HG03039 (cell line): Measurements from ENCODE around the gene BAIAP2L2.
"Not testable (repeated sequence)": the region's sequence is repeated elsewhere in the genome, so short reads cannot be mapped to it uniquely, and the experiment has no call there.

ENCODE experiments used
- ATAC-seq: cut with Tn5 transposase; IDR thresholded peaks from one replicate; pipeline ENCODE4 v1.9.1; 2021; ENCODE audit warnings: mild to moderate bottlenecking, moderate library complexity; ENCODE audit not compliant: unreplicated experiment

Gene BAIAP2L2

DNA sequence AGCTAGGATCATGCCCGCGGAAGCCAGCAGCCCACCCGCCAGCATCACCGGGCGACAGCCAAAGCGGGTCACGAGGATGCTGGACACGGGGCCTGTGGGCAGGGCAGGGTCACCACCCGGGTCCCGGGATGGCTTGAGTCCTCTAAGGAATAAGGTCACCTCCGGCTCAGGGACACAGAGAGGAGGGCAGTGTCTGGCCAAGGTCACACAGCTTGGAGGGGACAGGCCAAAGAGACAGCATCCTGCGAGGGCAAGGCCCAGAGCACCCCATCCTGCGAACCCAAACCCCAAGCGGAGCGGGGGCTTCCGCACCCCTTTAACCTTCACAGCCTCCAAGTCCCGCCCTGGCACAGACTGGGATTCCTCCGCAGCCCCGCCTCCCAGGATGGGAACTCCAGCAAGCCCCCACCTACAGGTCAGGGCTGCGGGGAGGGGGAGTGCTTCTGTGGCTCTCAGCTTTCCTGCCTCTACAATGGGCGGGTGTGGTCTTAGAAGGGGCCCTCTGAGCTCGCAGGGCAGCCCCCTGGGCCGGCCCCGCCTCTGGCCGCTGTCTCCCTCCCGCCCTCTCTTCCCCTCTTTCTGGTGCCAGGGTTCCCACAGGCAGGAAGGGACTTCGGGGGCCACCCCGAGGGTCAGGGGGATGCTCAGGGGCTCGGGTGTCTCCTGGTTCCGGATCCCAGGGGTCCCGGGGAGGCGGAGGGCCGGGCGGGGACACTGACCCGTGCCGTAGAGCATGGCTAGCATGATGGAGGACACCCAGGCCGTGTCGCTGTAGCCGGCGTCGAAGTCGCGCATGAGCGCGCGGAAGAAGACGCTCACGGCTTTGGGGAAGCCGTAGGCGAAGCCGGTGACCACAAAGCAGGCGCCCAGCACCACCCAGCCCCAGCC, 28.3 kb downstream of the BAIAP2L2 start:
- no peak for ATAC-seq

DNA sequence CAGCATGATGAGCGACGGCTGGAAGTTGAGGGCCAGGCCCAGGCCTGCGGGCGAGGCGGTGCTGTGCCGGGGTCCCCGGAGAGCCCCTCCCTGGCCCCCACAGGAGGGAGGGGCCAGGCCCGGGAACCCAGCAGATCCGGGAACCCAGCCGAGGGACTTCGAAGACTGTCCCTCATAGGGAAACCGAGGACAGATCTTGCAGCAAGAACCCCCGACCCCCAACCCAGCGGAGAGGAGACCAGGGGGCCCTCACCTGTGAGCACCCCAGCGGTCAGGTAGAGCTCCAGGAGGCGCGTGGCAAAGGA, 28.9 kb downstream of the BAIAP2L2 start:
- ATAC-seq: no peak

DNA sequence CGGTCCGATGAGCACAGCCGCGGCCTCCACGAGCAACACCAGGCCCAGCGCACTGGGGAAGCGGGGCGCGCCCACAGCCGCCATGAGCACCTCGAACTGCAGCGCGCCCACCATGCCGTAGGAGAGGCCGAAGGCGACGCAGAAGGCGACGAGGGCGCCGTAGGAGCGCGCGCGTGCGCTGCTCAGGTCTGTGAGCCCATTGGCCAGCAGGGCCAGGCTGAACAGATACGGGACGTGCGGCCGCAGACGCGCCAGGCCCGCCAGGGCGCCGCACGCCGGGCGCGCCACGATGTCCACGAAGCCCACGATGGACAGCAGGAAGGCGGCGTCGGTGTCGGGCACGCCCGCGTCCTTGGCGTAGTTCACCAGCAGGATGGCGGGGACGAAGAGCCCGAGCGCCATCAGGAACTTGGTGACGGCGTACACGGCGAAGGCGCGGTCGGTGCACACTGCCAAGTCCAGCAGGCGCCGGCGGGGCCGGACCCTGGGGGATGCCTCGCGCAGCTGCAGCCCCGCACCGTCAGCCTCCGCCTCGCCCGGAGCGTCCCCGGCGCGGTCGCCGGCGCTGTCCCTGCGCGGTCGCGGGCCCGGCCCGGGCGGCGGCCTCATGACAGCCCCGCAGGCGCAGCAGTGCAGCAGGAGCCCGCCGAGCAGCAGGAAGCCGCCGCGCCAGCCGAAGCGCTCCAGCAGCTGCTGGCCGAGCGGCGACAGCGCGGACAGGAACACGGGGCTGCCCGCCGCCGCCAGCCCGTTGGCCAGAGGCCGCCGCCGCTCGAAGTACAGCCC, 29.4 kb downstream of the BAIAP2L2 start:
- no peak for ATAC-seq

DNA sequence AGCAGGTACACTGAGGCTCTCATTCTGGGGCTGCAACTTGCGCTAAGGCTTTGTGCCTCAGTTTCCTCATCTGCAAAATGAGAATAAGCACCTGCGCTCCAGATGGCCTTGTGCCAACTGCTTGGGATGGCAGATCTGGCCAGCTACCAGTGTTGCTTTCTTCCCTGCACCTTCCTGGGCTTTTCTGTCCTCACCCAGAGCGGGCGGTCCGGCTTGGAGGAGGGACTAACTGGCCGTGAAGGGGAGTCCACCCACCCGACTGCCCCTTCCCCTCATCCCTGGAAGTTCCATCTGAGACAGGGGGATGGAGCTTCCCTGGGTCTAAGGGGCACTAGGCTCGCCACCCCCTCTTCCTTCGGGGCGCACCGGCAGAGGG, 30.0 kb downstream of the BAIAP2L2 start:
- no peak for ATAC-seq

DNA sequence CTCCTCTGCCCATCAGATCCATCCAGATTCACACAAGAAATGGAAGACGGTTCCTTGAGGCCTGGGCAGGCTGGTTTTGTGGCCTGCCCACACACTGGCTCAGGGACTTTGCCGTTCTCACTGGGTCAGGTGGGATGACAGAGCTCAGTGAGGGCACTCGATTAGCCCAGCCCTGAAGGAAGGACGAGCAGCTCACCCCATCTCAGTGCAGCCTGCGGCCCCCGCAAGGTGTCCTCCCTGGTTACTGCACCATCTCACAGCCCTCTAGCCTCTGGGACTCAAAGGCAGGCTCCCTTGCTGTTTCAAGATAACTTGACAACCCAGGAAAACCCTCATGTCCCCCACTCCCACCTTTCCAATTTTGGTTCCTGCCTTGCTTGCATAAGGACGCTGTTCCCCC, 30.7 kb downstream of the BAIAP2L2 start:
- no peak for ATAC-seq

DNA sequence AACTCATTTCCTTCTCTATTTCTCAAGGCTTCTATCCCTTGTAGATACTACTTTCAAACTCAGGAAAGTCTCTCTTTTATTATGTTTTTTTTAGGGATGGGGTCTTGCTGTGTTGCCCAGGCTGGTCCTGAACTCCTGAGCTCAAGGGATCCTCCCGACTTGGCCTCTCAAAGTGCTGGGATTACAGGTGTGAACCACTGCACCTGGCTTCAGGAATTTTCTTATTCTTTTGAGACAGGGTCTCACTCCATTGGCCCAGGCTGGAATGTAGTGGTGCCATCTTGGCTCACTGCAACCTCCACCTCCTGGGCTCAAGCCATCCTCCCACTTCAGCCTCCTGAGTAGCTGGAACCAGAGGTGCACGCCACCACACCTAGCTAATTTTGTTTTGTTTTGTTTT, 31.3 kb downstream of the BAIAP2L2 start:
- not testable (repeated sequence) for ATAC-seq

DNA sequence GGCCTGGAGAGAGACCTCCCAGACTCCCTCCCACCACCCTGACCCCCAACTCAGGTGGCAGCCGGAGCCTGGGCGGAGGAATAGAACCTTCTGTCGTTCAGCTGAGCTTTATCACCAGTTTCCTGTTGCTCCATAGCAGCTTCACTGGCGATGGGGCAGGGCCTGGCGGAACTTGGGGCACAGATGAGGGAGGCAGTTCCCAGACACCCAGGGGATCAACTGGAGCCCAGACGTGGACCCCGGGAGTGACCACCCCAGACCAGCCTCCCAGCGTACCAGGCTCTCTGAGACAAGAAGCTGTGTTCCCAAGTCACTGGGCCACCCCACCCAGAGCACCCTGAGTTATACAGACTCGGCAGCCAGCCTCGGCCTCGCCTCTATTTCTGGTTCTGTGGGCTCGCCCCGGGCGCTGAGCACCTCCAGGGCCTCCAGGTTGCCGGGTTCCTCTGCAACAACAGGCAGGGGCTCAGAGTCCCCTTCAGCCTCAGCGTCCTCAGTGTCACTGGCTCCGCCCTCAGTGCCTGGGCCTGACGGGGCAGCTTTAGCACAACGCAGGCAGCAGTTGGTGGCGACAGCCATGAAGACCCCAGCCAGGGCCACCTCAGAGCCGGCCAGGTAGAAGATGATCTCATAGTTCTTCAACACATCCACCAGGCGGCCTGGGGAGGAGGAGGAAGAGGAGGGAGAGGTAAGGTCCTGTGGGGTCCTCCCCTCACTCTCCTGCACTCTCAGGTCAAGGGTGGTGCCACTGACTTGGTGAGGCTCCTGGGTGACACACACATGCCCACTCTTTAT, 32.2 kb downstream of the BAIAP2L2 start:
- ATAC-seq: no peak

DNA sequence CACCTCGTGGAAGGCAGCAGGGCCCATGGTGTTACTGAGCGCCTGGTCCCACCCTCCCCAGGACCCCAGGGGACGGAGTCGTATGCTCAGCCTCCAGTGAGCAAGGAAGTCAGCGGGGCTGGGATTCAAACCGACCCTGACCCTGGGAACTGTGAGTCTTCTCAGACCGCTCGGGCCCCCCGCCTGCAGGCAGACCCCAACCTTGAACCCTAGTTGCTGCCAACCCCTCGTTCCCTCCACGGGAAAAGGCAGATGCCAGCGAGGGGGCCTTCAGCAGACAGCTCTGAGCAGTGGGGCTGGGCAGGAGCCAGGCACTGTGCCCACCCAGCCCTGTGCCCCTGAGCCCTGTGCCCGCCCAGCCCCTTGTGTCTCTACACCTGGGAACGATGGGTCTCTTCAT, 32.9 kb downstream of the BAIAP2L2 start:
- ATAC-seq: no peak

DNA sequence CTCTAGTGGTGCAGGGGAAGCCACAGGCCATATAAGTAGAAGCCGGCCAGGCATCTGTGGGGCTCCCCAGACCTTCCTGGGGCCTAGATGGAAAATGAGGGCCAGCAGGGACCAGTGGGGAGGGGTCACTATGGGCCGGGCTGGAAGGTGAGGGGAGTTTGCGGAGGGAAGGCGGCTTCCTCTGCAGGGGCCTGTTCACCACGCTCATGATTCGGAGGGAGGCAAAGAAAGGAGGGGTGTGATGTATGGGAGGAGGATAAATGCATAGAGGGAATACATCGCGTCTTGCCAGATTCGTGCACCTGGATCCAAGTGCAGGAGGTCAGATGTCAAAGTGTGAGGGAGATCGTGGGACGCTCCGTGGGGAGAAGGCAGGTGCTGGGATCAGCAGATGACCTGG, 33.4 kb downstream of the BAIAP2L2 start:
- no peak for ATAC-seq

DNA sequence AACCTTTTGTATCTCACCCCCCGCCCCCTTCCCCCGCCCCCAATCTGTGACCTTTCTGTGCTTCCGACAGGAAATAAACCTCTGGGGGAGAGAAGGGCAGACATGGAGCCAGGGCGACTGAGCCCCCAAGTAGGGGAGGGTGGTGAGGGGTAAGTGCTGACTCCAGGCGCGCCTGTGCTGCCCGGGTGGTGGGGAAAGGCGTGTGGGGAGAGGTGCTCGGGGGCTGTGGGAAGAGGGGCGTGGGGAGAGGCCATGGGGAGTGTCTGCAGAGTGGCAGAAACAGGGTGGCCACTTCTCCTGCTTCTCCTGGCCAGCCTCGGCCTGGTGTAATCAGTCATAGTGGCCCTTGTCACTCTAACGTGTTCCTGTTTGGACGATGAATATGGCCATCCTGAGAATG, 34.5 kb downstream of the BAIAP2L2 start:
- no peak for ATAC-seq

DNA sequence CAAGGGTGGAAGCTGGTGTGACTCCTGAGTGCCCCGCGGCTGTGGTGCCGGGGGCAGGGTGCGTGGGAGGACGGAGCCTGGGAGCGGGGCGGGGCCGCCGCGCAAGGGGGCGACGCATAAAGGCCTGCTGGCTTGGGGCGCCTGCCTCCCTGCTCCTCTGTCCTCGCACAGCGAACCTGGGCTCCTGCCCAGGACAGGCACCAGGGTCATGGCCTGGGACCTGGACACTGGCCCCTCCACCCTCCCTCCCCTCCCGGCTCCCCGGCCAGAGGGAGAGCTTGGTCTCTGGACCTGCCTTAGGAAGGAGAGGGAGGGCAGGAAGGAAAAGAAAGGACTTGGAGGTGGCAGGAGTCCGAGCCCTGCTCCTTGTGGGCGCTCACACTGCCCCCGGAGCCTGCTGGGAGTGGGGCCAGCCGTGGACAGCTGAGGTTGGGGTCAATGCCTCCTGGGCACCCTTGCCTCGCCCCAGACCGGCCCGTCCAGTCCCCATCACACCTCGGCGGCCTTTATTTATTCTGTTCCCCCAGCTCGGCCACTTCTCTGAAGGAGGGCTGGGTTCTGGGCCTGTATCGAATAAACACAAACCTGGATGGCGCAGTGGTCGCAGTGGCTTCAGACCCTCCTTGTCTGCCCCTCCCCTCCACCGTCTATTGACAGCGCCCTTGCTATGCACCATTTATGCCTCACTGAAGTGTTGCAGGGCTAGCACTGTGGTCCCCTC, 35.2 kb downstream of the BAIAP2L2 start:
- ATAC-seq: no peak

DNA sequence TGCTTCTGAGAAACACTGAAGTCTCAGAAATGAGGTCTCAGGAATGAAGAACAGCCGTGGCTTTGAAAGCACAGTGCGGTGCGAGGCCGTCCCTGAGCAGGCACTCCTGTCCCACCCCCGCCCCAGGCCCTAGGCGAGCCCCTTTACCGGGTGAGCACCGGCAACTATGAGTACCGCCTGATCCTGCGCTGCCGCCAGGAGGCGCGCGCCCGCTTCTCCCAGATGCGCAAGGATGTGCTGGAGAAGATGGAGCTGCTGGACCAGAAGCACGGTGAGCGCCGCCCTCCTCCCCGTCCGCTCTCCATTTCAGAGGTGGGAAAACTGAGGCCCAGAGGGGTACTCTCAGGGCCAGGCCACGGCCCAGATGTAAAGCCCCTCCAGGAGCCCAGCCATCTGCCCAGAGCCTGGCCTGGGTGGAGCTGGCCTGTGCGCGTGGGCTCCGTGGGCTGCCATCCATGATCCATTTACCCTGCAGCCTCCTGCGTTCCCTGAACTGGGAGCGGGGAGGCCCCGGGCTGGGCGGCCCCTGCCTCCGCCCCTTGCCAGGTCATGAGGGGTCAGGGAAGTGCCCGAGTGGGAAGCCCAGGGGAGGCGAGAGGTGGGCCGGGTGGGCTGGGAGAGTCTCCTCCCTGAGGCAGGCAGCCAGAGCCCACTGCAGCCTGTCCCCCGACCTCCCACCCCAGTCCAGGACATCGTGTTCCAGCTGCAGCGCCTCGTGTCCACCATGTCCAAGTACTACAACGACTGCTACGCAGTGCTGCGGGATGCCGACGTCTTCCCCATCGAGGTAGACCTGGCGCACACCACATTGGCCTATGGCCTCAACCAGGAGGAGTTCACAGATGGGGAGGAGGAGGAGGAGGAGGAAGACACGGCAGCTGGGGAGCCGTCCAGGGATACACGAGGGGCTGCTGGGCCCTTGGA, 36.0 kb downstream of the BAIAP2L2 start:
- no peak for ATAC-seq

DNA sequence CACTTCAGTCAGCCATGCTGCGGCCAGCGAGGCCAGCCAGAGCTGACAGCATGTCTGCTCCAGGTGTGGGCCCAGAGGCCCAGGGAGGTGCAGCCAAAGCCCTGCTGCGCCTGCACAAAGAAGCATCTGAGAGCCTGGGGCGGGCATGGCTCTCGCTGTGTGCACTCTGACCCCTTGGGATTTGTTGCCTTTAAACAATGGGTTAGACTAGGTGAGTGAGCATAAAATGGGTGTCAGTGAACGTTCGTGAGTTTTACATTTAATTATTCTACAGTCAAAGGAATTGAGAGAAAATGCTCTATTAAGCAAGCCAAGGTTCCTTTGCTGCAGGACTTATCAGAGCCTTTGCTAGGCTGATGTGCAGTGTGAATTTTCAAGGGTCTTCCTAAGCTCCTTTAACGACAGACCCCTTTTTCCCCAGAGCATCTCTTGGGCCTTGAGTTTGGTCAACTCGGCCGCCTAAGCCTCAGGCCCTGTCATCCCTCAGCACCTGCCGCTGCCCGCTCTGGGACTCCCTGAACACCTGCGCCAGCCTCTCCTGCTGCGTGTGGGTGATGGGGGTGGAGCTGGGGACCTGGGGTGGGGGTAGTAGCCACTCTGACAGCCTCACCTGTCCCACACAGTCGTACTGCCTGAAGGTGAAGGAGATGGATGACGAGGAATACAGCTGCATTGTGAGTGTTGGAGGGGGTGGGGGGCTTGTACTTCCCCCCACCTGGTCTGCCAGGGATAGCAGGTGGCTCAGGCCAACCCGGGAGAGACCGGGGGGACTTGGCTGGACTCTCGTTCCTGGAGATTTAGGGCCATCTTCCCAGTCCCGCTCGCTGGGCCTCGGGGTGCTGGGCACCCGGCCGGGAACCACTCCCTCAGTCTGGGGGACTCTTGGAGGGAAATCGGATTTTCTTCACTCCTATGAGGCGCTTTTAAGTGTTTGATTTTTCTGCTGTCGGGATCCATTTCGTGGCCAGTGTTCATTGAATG, 37.0 kb downstream of the BAIAP2L2 start:
- ATAC-seq: no peak

DNA sequence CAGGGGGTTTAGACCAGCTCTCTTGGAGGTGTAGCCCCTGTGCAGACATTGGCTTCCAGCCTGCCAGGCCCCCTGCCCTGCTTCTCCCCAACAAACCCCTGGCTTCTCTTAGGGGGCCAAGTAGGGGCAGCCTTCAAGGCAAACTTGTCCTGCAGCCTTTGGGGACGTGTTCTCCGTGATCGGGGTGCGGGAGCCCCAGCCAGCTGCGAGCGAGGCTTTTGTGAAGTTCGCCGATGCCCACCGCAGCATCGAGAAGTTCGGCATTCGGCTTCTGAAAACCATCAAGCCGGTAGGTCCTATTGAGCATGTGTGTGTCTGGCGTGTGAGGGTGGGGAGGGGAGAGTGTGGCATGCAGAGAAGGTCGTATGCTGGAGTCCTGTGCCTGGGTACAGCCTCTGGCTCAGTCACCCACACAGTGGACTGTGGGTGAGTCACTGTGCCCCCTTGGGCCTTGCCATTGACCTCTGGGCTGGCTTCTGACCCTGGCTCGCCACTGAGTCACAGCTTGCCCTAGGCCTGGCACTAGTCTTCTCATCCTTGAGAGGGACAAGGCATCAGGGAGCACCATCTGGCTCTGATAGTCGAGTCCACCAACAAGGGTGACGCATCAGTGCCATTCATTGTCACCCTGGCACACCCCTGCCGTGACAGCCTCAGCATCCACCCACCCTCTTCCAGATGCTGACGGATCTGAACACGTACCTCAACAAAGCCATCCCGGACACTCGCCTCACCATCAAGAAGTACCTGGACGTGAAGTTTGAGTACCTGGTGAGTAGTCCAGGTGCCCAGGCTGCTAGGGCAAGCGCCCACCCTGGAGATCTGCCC, 37.9 kb downstream of the BAIAP2L2 start:
- no peak for ATAC-seq

DNA sequence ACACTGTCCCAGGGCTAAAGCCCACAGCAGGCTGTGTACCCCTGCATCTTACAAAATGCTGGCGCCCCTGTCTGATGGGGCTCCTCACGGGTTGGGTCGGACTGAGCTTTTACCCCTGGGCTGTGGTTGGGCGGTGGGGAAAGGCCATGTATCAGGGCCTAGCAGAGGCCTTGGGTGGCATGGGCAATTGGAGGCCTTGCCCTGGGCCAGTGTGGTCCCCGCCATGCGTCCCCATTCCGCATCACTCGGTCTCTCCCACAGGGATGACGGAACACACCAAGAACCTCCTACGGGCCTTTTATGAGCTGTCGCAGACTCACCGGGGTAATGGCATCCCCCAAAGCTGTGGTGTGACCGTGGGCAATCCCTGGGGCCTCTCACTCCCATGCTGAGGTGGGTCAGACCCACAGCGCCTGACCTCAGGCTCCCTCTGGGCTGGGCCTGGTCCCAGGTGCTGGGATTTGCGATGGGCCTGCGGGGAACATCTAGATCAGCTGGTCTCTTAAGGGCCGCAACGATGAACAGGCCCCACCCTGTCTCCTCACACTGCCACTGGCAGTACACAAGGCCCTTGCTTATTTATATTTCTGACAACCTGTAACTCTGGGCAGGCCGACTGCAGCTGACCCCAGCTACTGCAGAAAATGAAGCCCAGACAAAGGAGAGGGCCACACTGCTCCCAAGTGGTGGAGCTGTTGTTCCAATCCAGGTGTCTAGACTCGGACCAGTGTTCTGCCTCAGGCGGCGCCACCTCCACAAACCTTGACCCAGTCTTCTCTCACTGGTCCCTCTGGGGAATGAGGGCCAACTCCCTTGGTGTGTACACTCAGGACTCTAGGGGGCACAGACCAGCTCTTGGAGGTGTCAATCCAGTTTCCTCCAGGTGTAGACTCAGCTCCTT, 38.8 kb downstream of the BAIAP2L2 start:
- no peak for ATAC-seq

DNA sequence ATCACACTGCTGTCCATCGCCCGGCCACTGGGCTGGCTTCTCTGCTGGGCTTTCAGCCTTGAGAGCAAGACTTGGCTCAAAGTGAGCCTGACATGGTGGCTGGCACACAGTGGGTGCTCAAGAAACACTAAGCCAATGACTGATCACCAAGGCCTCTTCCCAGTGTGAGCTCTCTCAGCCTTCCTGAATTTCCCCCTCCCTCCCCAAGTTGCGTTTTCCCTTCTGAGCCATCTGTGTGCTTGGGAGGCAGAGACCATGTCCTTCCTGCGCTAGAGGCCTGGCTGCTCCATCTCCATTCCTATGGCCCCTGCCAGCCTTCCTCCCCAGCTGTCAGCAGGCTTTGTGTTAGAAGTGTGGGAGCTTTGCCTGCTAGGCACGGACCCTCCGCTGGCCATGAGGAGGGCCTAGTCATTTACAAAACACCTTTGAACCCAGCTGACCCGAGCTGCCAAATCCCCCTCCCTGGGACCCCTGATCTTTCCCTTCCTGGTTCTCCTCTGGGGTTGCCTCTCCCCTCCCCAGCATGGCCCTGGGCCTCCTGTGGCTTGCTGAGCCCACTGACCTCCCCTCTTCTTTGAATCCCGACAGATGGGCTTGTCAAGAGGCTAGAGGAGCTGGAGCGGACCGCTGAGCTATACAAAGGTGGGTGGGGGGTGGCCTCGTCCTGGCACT, 40.1 kb downstream of the BAIAP2L2 start:
- no peak for ATAC-seq
